ENCODE results near the gene USP34. TPM values are rescaled to one million over a fixed set of nuclear protein-coding genes. Genes with fewer than 3 reads are reported as not detected.
"Not testable (repeated sequence)": the region's sequence is repeated elsewhere in the genome, so short reads cannot be mapped to it uniquely, and the experiment has no call there.

USP34 gene
- total RNA-seq, 1 donor from 2014 or later = 104 TPM

GRCh38 chr2:61172671-61173070 is 298.2 kb downstream of the USP34 start:
- no peak overlapping the region for H3K4me3 Mint-ChIP-seq (ENCODE audit: unreplicated experiment)
- H3K36me3 Mint-ChIP-seq (ENCODE audit: unreplicated experiment) = peaks cover 5% of the 10 kb centered on the region
- H3K27ac Mint-ChIP-seq (ENCODE audit: unreplicated experiment) = no peak overlapping the region
- H3K9me3 Mint-ChIP-seq (ENCODE audit: unreplicated experiment) = peaks cover 7% of the 10 kb centered on the region
- TF ChIP-seq CTCF (IDR thresholded peaks at IDR 0.05; ENCODE audit: partially characterized antibody, unreplicated experiment) = no peak
- peaks cover 6% of the 10 kb centered on the region for H3K27me3 Mint-ChIP-seq (ENCODE audit: unreplicated experiment)
- no peak for DNase-seq
- H3K4me1 Mint-ChIP-seq (ENCODE audit: low read depth, unreplicated experiment) = peaks cover 5% of the 10 kb centered on the region

GRCh38 chr2:61167579-61167978 is 303.3 kb downstream of the USP34 start:
- Mint-ChIP-seq H3K4me3 (ENCODE audit: unreplicated experiment) (no peak overlapping the region), H3K27ac (ENCODE audit: unreplicated experiment) (no peak overlapping the region), H3K36me3 (ENCODE audit: unreplicated experiment) (no peaks in the 10 kb centered on the region), H3K9me3 (ENCODE audit: unreplicated experiment) (peaks cover 4% of the 10 kb centered on the region), H3K4me1 (ENCODE audit: low read depth, unreplicated experiment) (no peaks in the 10 kb centered on the region), H3K27me3 (ENCODE audit: unreplicated experiment) (peaks cover 2% of the 10 kb centered on the region)
- DNase-seq = no peak
- no peak for TF ChIP-seq CTCF (IDR thresholded peaks at IDR 0.05; ENCODE audit: partially characterized antibody, unreplicated experiment)

- Mint-ChIP-seq H3K9me3 (ENCODE audit: unreplicated experiment) (peaks cover 2% of the 10 kb centered on the region), H3K36me3 (ENCODE audit: unreplicated experiment) (no peaks in the 10 kb centered on the region), H3K27ac (ENCODE audit: unreplicated experiment) (no peak overlapping the region), H3K4me3 (ENCODE audit: unreplicated experiment) (no peak overlapping the region), H3K4me1 (ENCODE audit: low read depth, unreplicated experiment) (no peaks in the 10 kb centered on the region), H3K27me3 (ENCODE audit: unreplicated experiment) (no peaks in the 10 kb centered on the region)
- DNase-seq = no peak
- no peak for TF ChIP-seq CTCF (IDR thresholded peaks at IDR 0.05; ENCODE audit: partially characterized antibody, unreplicated experiment)
These were observed 304.9 kb downstream of the USP34 start for GRCh38 chr2:61165946-61166345.

- not testable (repeated sequence) for H3K36me3 Mint-ChIP-seq (ENCODE audit: unreplicated experiment); DNase-seq; H3K27me3 Mint-ChIP-seq (ENCODE audit: unreplicated experiment); H3K9me3 Mint-ChIP-seq (ENCODE audit: unreplicated experiment); H3K4me3 Mint-ChIP-seq (ENCODE audit: unreplicated experiment); H3K27ac Mint-ChIP-seq (ENCODE audit: unreplicated experiment); H3K4me1 Mint-ChIP-seq (ENCODE audit: low read depth, unreplicated experiment)
These were observed 305.8 kb downstream of the USP34 start for GRCh38 chr2:61165082-61165481.

- Mint-ChIP-seq H3K4me1 (ENCODE audit: low read depth, unreplicated experiment) (no peaks in the 10 kb centered on the region), H3K36me3 (ENCODE audit: unreplicated experiment) (peaks cover 10% of the 10 kb centered on the region), H3K9me3 (ENCODE audit: unreplicated experiment) (peaks cover 2% of the 10 kb centered on the region), H3K27me3 (ENCODE audit: unreplicated experiment) (no peaks in the 10 kb centered on the region), H3K4me3 (ENCODE audit: unreplicated experiment) (no peak overlapping the region), H3K27ac (ENCODE audit: unreplicated experiment) (no peak overlapping the region)
- no peak for DNase-seq
- no peak for TF ChIP-seq CTCF (IDR thresholded peaks at IDR 0.05; ENCODE audit: partially characterized antibody, unreplicated experiment)
These were observed 308.2 kb downstream of the USP34 start for GRCh38 chr2:61162721-61163120.

- Mint-ChIP-seq H3K4me1 (ENCODE audit: low read depth, unreplicated experiment) (peaks cover 2% of the 10 kb centered on the region), H3K27ac (ENCODE audit: unreplicated experiment) (no peak within 1 kb of the TSS), H3K36me3 (ENCODE audit: unreplicated experiment) (peaks cover 10% of the 10 kb centered on the region), H3K9me3 (ENCODE audit: unreplicated experiment) (no peaks in the 10 kb centered on the region), H3K4me3 (ENCODE audit: unreplicated experiment) (no peak within 1 kb of the TSS), H3K27me3 (ENCODE audit: unreplicated experiment) (no peaks in the 10 kb centered on the region)
- no peak for DNase-seq
- TF ChIP-seq CTCF (IDR thresholded peaks at IDR 0.05; ENCODE audit: partially characterized antibody, unreplicated experiment) = no peak
These were observed 309.0 kb downstream of the USP34 start, which contains the start of gene C2orf74 for GRCh38 chr2:61161888-61162287. TSS of gene C2orf74 (plus strand) at chr2:61162188. CDS start at chr2:61162515, 327 bp downstream.
